ENCODE results near the gene STIP1. TPM values are rescaled to one million over a fixed set of nuclear protein-coding genes. Genes with fewer than 3 reads are reported as not detected.

Gene STIP1
- total RNA-seq, 1 donor = 112 TPM

- no peak for TF ChIP-seq CTCF (IDR thresholded peaks at IDR 0.05; ENCODE audit: insufficient read depth, low read length)
- peak; percentile 30 for DNase-seq (ENCODE audit: low read depth)
- H3K4me3 ChIP-seq (ENCODE audit: low read depth, low read length) = no peak overlapping the region
Observed at GRCh38 chr11:64173616-64174355, 12.2 kb upstream of the STIP1 start.

GRCh38 chr11:64176751-64177150, 9.2 kb upstream of the STIP1 start:
- TF ChIP-seq CTCF (IDR thresholded peaks at IDR 0.05; ENCODE audit: insufficient read depth, low read length) = no peak
- no peak for DNase-seq (ENCODE audit: low read depth)
- no peak overlapping the region for H3K4me3 ChIP-seq (ENCODE audit: low read depth, low read length)

GRCh38 chr11:64178203-64178602, 7.8 kb upstream of the STIP1 start:
- TF ChIP-seq CTCF (IDR thresholded peaks at IDR 0.05; ENCODE audit: insufficient read depth, low read length) = no peak
- H3K4me3 ChIP-seq (ENCODE audit: low read depth, low read length) = no peak overlapping the region
- DNase-seq (ENCODE audit: low read depth) = no peak

GRCh38 chr11:64178951-64179639, 6.9 kb upstream of the STIP1 start:
- DNase-seq (ENCODE audit: low read depth) = no peak

GRCh38 chr11:64180891-64181290, 5.1 kb upstream of the STIP1 start:
- TF ChIP-seq CTCF (IDR thresholded peaks at IDR 0.05; ENCODE audit: insufficient read depth, low read length) = no peak

More at GRCh38 chr11:64178951-64179639, 6.9 kb upstream of the STIP1 start:
- TF ChIP-seq CTCF (IDR thresholded peaks at IDR 0.05; ENCODE audit: insufficient read depth, low read length) = no peak
- no peak overlapping the region for H3K4me3 ChIP-seq (ENCODE audit: low read depth, low read length)

GRCh38 chr11:64181506-64182411, 4.2 kb upstream of the STIP1 start:
- no peak for TF ChIP-seq CTCF (IDR thresholded peaks at IDR 0.05; ENCODE audit: insufficient read depth, low read length)
- peak; percentile 91 for DNase-seq (ENCODE audit: low read depth)
- H3K4me3 ChIP-seq (ENCODE audit: low read depth, low read length) = peak overlapping the region; percentile 50

More at GRCh38 chr11:64180891-64181290, 5.1 kb upstream of the STIP1 start:
- no peak for DNase-seq (ENCODE audit: low read depth)
- H3K4me3 ChIP-seq (ENCODE audit: low read depth, low read length) = peak overlapping the region; percentile 50
